Gastrocnemius medialis (tissue), 4 donors: ENCODE data around the gene PHACTR1. TPM values are rescaled to one million over a fixed set of nuclear protein-coding genes. Genes with fewer than 3 reads are reported as not detected.

ENCODE experiments used
- ATAC-seq, 2 donors: fragments of 150-250 bp; one replicate each; pipeline ENCODE4 v1.9.1; 2016
- DNase-seq, 2 donors: peaks; one replicate each; pipeline ENCODE4 v3.0.0-alpha.2; 2019
- H3K27ac ChIP-seq, 4 donors: fragments of 200-600 bp; sonication (generic); 1 replicate in 1 of 4; 2 replicates in 3 of 4; pipeline ENCODE4 v1.5.1; 2016 to 2018; ENCODE audit warnings: mild to moderate bottlenecking in 2 of 4, moderate library complexity in 1 of 4
- H3K27me3 ChIP-seq, 3 donors: fragments of 200-600 bp; sonication (generic) in 2 of 3; 1 replicate in 1 of 3; 2 replicates in 2 of 3; pipeline versions ENCODE4 v1.5.1 to v1.6.0; 2016 to 2019; ENCODE audit warnings: mild to moderate bottlenecking in 1 of 3, moderate library complexity in 1 of 3
- H3K36me3 ChIP-seq, 2 donors: fragments of 200-600 bp; sonication (generic) in 1 of 2; one replicate each; pipeline ENCODE4 v1.5.1; 2017 to 2018
- H3K4me1 ChIP-seq, 2 donors: fragments of 200-600 bp; sonication (generic) in 1 of 2; one replicate each; pipeline ENCODE4 v1.5.1; 2016 to 2017; ENCODE audit warnings: mild to moderate bottlenecking in 2 of 2
- H3K4me3 ChIP-seq, 4 donors: fragments of 200-600 bp; sonication (generic) in 3 of 4; 1 replicate in 1 of 4; 2 replicates in 3 of 4; pipeline ENCODE4 v1.5.1; 2016 to 2019; ENCODE audit warnings: mild to moderate bottlenecking in 2 of 4
- H3K9me3 ChIP-seq, 3 donors: fragments of 200-600 bp; sonication (generic) in 2 of 3; 1 replicate in 1 of 3; 2 replicates in 2 of 3; pipeline ENCODE4 v1.5.1; 2016 to 2019
- CTCF ChIP-seq, 5 experiments: fragments of 450-650 bp in 3 of 5; fragments of 200-600 bp in 2 of 5; sonication (generic) in 2 of 5; IDR thresholded peaks in 4 of 5; conservative IDR thresholded peaks in 1 of 5; 1 replicate in 4 of 5; 2 replicates in 1 of 5; pipeline ENCODE4 v1.5.1; 2016 to 2019; ENCODE audit warnings: antibody characterized with exemption in 5 of 5, mild to moderate bottlenecking in 3 of 5, moderate library complexity in 3 of 5
- POLR2A ChIP-seq, 2 donors: fragments of 450-650 bp; IDR thresholded peaks; one replicate each; pipeline ENCODE4 v1.6.1; 2017; ENCODE audit warnings: antibody characterized with exemption in 2 of 2, mild to moderate bottlenecking in 2 of 2, moderate library complexity in 2 of 2
- in situ Hi-C, 4 donors: fragments of 200-750 bp; cut with MboI; loops; one replicate each; pipeline versions ENCODE4 v1.15.0 to v1.8.0; 2017; ENCODE audit warnings: low sequenced_read_pairs in 4 of 4
- intact Hi-C: fragments of 100-400 bp; cut with DNase I; formaldehyde crosslinking; loops from one replicate; pipeline ENCODE4 v1.15.1; 2023; ENCODE audit warnings: low total_unique reads
- total RNA-seq, 4 donors: library from RNA; depleted of rRNA; stranded (reverse); fragments of >200 nt; gene quantifications; one replicate each; pipeline versions ENCODE4 v1.1.0 to v1.2.3, GENCODE V29; 2016

The PHACTR1 gene
- total RNA-seq, 4 donors from 2014 or later: 0.07 to 0.82 (median 0.21) TPM

DNA sequence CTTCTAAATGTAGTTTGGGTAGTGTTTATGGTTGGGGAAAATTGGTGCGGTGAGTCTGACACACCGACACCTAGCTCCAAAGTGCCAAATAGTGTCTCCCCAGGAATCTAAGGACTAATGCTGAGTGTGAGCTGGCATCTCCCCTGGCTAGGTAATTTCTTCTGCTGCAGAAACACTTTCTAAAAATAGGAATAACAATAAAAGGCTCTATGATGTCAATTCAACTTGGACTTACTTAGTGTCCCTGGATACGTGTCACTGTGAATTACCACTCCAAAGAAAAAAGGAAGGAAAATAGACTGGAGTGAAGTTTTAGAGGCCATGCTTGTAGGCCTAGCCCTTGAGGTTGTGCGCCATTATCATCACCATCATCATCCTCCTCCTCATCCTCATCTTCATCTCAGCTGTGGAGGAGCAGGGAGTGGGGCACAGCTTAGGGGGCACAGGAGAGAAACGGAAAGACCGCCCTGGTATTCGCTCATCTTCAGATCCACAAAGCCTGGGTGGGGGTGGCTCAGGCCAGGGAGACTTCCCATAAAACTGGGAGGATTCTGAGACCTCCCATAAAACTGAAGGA lies 522.2 kb downstream of the PHACTR1 start:
- ATAC-seq: no peak
- no peak for TF ChIP-seq POLR2A (IDR thresholded peaks at IDR 0.05)
- TF ChIP-seq CTCF (IDR thresholded peaks at IDR 0.05 in 4 of 5, conservative IDR thresholded peaks at IDR 0.05 in 1 of 5): no peak
- no peaks in the 10 kb centered on the region for H3K9me3 ChIP-seq
- intact Hi-C loops: no loop called here
- no peak overlapping the region for H3K4me3 ChIP-seq
- H3K4me1 ChIP-seq: no peaks in the 10 kb centered on the region
- no peak overlapping the region for H3K27ac ChIP-seq
- no peak for DNase-seq
- in situ Hi-C loops: no loop called here
- H3K27me3 ChIP-seq: no peaks in the 10 kb centered on the region
- no peaks in the 10 kb centered on the region for H3K36me3 ChIP-seq

GRCh38 chr6:13239530-13240455 lies 523.2 kb downstream of the PHACTR1 start:
- no peak for DNase-seq
- Histone ChIP-seq H3K36me3 (no peaks in the 10 kb centered on the region), H3K4me1 (no peaks in the 10 kb centered on the region), H3K27ac (no peak overlapping the region), H3K27me3 (no peaks in the 10 kb centered on the region), H3K4me3 (no peak overlapping the region), H3K9me3 (no peaks in the 10 kb centered on the region)
- in situ Hi-C loops: no loop called here
- TF ChIP-seq CTCF (IDR thresholded peaks at IDR 0.05 in 4 of 5, conservative IDR thresholded peaks at IDR 0.05 in 1 of 5): no peak
- ATAC-seq: no peak
- intact Hi-C loops: no loop called here

GRCh38 chr6:13241364-13241763 lies 524.8 kb downstream of the PHACTR1 start:
- no peaks in the 10 kb centered on the region for H3K4me1 ChIP-seq
- no peaks in the 10 kb centered on the region for H3K9me3 ChIP-seq
- no peak for DNase-seq
- TF ChIP-seq CTCF (IDR thresholded peaks at IDR 0.05 in 4 of 5, conservative IDR thresholded peaks at IDR 0.05 in 1 of 5): no peak
- no peaks in the 10 kb centered on the region for H3K36me3 ChIP-seq
- intact Hi-C loops: no loop called here
- no peak overlapping the region for H3K4me3 ChIP-seq
- ATAC-seq: no peak
- in situ Hi-C loops: no loop called here
- H3K27ac ChIP-seq: no peak overlapping the region
- no peaks in the 10 kb centered on the region for H3K27me3 ChIP-seq

- intact Hi-C loops: no loop called here
- in situ Hi-C loops: no loop called here
- TF ChIP-seq POLR2A (IDR thresholded peaks at IDR 0.05) (no peak), CTCF (IDR thresholded peaks at IDR 0.05 in 4 of 5, conservative IDR thresholded peaks at IDR 0.05 in 1 of 5) (no peak)
- no peak for ATAC-seq
- H3K36me3 ChIP-seq: no peaks in the 10 kb centered on the region
- no peak overlapping the region for H3K4me3 ChIP-seq
- H3K27ac ChIP-seq: no peak overlapping the region
- no peaks in the 10 kb centered on the region for H3K27me3 ChIP-seq
- no peak for DNase-seq
- H3K9me3 ChIP-seq: no peaks in the 10 kb centered on the region
- no peaks in the 10 kb centered on the region for H3K4me1 ChIP-seq
These were observed 525.6 kb downstream of the PHACTR1 start for GRCh38 chr6:13242178-13242577.
